WI38 (cell line): ENCODE measurements around the gene ZXDB.
"Not testable (repeated sequence)": the region's sequence is repeated elsewhere in the genome, so short reads cannot be mapped to it uniquely, and the experiment has no call there.

Experiments used
- H3K4me3 ChIP-seq: 2 replicates; pipeline ENCODE4 v1.5.1; 2011; ENCODE audit warnings: low read depth, mild to moderate bottlenecking, control low read depth, low read length
- TF ChIP-seq, protein P1 (sequence below): IDR thresholded peaks from 2 replicates; pipeline ENCODE4 v1.5.1; 2012; ENCODE audit warnings: low read depth, mild to moderate bottlenecking, control low read depth, low read length

The ZXDB gene

DNA sequence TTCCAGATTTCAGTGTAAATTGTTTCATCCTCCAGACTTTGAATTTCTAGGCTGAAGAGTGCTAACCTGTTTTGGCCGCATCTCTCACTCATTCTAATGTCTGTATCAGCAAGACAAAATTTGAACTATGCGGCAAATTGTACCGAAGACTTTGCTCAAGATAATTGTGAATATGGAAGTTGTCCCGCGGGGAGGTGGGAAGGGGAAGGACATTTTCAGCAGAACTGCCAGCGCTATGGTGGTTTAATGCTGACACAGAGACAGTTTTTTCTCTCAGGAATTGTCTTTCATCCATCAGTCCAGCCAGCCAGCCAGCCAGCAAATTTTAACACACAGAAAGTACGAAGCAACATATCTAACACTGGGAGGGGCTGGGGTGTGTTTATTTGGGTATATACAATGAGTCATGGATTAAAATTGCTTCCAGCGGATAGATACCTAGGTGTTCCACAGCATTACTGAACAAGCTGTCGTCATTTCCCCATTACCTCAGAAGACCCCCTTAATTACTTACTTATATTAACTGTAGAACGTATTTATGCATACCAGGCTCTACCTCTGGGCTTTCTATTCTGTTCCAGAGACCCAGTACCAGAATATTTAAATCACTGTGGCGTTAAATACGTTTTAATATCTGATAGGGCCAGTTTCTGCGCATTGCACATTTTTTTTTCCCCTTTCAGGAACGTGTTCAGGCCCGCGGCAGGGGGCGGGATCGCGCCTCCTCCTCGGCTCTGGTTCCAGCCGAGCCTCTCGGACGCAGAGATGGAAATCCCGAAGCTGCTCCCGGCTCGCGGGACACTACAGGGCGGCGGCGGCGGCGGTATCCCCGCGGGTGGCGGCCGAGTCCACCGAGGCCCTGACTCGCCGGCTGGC, at the start of gene ZXDB:
TSS of gene ZXDB (plus strand) at position 728 of the 876 bp plus-strand sequence. CDS start at position 766, 38 bp downstream.
- H3K4me3 ChIP-seq = peak within 1 kb of the TSS; percentile 55

- TF ChIP-seq, protein P1, sequence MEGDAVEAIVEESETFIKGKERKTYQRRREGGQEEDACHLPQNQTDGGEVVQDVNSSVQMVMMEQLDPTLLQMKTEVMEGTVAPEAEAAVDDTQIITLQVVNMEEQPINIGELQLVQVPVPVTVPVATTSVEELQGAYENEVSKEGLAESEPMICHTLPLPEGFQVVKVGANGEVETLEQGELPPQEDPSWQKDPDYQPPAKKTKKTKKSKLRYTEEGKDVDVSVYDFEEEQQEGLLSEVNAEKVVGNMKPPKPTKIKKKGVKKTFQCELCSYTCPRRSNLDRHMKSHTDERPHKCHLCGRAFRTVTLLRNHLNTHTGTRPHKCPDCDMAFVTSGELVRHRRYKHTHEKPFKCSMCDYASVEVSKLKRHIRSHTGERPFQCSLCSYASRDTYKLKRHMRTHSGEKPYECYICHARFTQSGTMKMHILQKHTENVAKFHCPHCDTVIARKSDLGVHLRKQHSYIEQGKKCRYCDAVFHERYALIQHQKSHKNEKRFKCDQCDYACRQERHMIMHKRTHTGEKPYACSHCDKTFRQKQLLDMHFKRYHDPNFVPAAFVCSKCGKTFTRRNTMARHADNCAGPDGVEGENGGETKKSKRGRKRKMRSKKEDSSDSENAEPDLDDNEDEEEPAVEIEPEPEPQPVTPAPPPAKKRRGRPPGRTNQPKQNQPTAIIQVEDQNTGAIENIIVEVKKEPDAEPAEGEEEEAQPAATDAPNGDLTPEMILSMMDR = no peak
- no peak overlapping the region for H3K4me3 ChIP-seq
Observed at GRCh38 chrX:57565198-57565597, 26.6 kb upstream of the ZXDB start.

- no peak overlapping the region for H3K4me3 ChIP-seq
- TF ChIP-seq, protein P1 = peak; percentile 18; the same call in 1 of the 2 replicates
Observed at GRCh38 chrX:57573754-57574153, 18.1 kb upstream of the ZXDB start.

DNA sequence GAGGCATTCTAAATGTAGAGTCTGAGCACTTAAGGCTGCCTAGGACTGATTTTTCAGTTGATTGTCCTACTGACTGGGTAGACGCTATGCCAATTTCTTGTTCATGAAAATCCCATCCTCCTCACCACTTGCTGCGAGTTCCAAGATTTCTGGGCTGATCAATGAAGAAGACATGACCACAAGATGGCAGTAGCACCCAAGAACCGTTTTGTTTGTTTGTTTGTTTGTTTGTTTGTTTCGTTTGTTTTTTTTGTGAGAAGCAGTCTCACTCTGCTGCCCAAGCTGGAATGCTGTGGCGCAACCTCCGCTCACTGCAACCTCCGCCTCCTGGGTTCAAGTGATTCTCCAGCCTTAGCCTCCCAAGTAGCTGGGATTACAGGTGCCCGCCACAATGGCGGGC, 8.9 kb upstream of the ZXDB start:
- H3K4me3 ChIP-seq = not testable (repeated sequence)

GRCh38 chrX:57583477-57583876, 8.3 kb upstream of the ZXDB start:
- H3K4me3 ChIP-seq = no peak overlapping the region
- TF ChIP-seq, protein P1 = no peak

- no peak overlapping the region for H3K4me3 ChIP-seq
- TF ChIP-seq, protein P1 = no peak
Observed at GRCh38 chrX:57586360-57586759, 5.5 kb upstream of the ZXDB start.

DNA sequence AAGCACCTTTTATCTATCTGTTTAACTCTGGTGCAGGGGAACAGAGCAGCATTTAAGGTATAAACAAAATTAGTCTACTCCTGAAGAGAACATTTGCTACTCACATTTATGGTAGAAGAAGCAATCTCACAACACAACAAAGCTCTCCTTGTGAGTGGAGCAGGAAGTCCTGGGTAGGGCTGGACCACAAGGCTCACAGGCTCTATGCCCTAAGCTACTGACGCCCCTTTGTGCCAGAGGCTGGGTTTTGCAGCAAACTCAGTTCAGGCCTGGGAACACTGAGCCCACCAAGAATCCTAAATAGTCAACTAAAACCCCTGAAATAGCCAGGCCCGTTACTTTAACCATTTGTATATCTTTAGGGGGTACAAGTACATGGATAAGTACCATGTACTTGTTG, 4.7 kb upstream of the ZXDB start:
- TF ChIP-seq, protein P1 = no peak
- H3K4me3 ChIP-seq = no peak overlapping the region

DNA sequence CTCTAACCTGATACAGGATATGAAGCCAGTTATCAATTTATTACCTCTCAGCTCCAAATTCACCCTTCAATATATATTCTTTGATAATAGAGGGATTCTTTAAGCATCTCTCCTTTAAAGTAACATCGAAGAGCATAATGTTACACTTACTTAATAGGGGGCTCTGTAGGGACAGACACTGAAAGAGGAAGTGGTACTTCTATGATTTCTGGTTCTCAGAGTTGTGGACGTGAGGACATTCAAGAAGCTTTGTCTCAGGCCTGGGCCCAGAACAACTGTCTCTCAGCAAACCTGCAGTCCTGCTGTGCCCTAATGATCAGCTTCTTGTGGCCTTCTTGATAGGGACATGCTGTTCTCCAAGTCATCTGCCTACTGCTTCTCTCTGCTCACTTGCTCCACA, 4.2 kb upstream of the ZXDB start:
- no peak overlapping the region for H3K4me3 ChIP-seq
- TF ChIP-seq, protein P1 = no peak

- peak overlapping the region; percentile 55 for H3K4me3 ChIP-seq
Observed at GRCh38 chrX:57592160-57592893, 516 bp downstream of the ZXDB start.

DNA sequence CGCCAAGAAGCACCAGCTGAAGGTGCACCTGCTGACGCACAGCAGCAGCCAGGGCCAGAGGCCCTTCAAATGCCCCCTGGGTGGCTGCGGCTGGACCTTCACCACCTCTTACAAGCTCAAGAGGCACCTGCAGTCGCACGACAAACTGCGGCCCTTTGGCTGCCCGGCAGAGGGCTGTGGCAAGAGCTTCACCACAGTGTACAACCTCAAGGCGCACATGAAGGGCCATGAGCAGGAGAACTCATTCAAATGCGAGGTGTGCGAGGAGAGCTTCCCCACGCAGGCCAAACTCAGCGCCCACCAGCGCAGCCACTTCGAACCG, 1.0 kb downstream of the ZXDB start:
- peak overlapping the region; percentile 55 for H3K4me3 ChIP-seq
